GM21723 (cell line): ENCODE data around the gene CDPF1.
"Not testable (repeated sequence)": the region's sequence is repeated elsewhere in the genome, so short reads cannot be mapped to it uniquely, and the experiment has no call there.

Source experiments
- ATAC-seq: cut with Tn5 transposase; IDR thresholded peaks from one replicate; pipeline ENCODE4 v1.9.1; 2021; ENCODE audit warnings: mild to moderate bottlenecking, moderate library complexity; ENCODE audit not compliant: unreplicated experiment

Gene CDPF1

GRCh38 chr22:46281866-46282678, 32.0 kb upstream of the CDPF1 start:
- no peak for ATAC-seq

- ATAC-seq: no peak
Measured at GRCh38 chr22:46280999-46281623, 31.0 kb upstream of the CDPF1 start.

- no peak for ATAC-seq
Measured at GRCh38 chr22:46280063-46280817, 30.1 kb upstream of the CDPF1 start.

GRCh38 chr22:46278656-46279645, 28.9 kb upstream of the CDPF1 start:
- ATAC-seq: no peak

- no peak for ATAC-seq
Measured at GRCh38 chr22:46276563-46276962, 26.5 kb upstream of the CDPF1 start.

- ATAC-seq: no peak
Measured at GRCh38 chr22:46275455-46276122, 25.5 kb upstream of the CDPF1 start.

- no peak for ATAC-seq
Measured at GRCh38 chr22:46274381-46274780, 24.3 kb upstream of the CDPF1 start.

GRCh38 chr22:46273432-46274148, 23.5 kb upstream of the CDPF1 start:
- ATAC-seq: no peak

- no peak for ATAC-seq
Measured at GRCh38 chr22:46272762-46273431, 22.8 kb upstream of the CDPF1 start.

GRCh38 chr22:46272196-46272595, 22.1 kb upstream of the CDPF1 start:
- ATAC-seq: no peak

GRCh38 chr22:46269564-46269963, 19.5 kb upstream of the CDPF1 start:
- no peak for ATAC-seq

GRCh38 chr22:46267431-46268279, 17.6 kb upstream of the CDPF1 start, which contains the start of gene TTC38:
Gene TTC38, plus strand, starts transcription at chr22:46268008. Its CDS starts 32 bp downstream, at chr22:46268040.
- ATAC-seq: peak; percentile 76

GRCh38 chr22:46265627-46266026, 15.5 kb upstream of the CDPF1 start:
- ATAC-seq: not testable (repeated sequence)

- not testable (repeated sequence) for ATAC-seq
Measured at GRCh38 chr22:46264520-46264919, 14.4 kb upstream of the CDPF1 start.

GRCh38 chr22:46263216-46263590, 13.1 kb upstream of the CDPF1 start, which contains the start of gene PKDREJ:
Gene PKDREJ, minus strand, starts transcription at chr22:46263343. Its CDS starts 21 bp downstream, at chr22:46263322.
- no peak for ATAC-seq

GRCh38 chr22:46262449-46263215, 12.5 kb upstream of the CDPF1 start:
- no peak for ATAC-seq

- no peak for ATAC-seq
Measured at GRCh38 chr22:46260038-46260437, 9.9 kb upstream of the CDPF1 start.
